WI38 (cell line): ENCODE data around the gene TOGARAM1.

Source experiments
- H3K4me3 ChIP-seq: 2 replicates; pipeline ENCODE4 v1.5.1; 2011; ENCODE audit warnings: low read depth, mild to moderate bottlenecking, control low read depth, low read length
- CTCF ChIP-seq: IDR thresholded peaks from 2 replicates; pipeline ENCODE4 v1.5.1; 2012; ENCODE audit warnings: low read depth, mild to moderate bottlenecking, control low read depth, low read length

Gene TOGARAM1

GRCh38 chr14:44955528-44955927 is 6.5 kb upstream of the TOGARAM1 start:
- no peak overlapping the region for H3K4me3 ChIP-seq
- TF ChIP-seq CTCF: no peak

DNA sequence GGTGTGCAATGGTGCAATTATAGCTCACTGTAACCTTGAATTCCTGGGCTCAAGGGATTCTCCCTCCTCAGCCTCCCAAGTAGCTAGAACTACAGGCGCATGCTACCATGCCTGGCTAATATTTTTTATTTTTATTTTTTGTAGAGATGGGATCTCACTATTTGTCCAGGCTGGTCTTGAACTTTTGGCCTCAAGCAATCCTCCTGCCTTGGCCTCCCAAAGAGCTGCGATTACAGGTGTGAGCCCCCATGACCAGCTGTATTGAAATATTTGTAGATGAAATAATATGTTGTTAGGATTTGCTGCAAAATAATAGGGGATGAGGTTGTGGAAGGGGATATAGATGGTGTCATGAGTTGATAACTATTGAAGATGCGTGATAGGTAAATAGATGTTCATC is 5.1 kb upstream of the TOGARAM1 start:
- no peak overlapping the region for H3K4me3 ChIP-seq
- TF ChIP-seq CTCF: no peak

GRCh38 chr14:44959538-44959937 is 2.5 kb upstream of the TOGARAM1 start:
- H3K4me3 ChIP-seq: peak overlapping the region; percentile 94; the same call in 1 of the 2 replicates
- TF ChIP-seq CTCF: no peak

DNA sequence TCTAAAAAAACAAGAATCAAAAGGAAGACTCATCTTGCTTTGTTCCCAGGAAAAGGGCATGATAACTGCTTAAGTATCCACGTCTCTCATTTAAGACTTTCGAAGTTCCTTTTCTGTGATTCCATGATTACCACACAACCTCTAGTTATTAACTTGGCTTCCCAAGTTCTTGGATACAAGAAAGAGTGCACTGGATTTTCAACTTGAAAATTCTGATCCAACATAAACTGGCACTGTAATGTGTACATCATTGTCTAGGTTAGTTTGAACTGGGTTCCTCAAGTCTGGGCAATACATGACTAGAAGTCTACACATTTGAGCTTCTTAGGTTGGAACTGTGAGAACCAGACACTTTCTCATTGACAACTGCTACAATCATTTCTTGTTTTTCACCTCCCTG is 1.8 kb upstream of the TOGARAM1 start:
- H3K4me3 ChIP-seq: peak overlapping the region; percentile 94
- TF ChIP-seq CTCF: no peak

DNA sequence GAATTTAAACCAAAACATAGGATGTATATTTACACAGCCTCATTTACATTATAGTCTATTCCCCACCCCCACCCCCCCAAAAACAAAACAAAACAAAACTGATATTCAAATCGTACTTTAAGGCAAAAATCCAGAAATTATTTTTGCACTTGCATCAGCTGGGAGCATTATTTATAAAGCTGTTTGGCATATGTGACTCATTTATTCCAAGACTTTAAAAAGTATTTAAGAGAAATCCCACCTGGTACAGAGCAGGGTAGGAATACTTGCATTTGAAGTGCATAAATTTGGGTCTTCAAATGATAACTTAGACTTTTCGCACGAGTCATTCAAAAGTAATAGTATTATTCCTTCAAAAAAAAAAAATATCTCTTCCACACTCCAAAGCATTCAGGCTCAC is 1.3 kb upstream of the TOGARAM1 start:
- peak overlapping the region; percentile 94 for H3K4me3 ChIP-seq
- TF ChIP-seq CTCF: no peak

- no peak for TF ChIP-seq CTCF
- H3K4me3 ChIP-seq: peak overlapping the region; percentile 94
Measured at GRCh38 chr14:44961151-44961553, 838 bp upstream of the TOGARAM1 start.

GRCh38 chr14:44962334-44963043 is 499 bp downstream of the TOGARAM1 start:
- TF ChIP-seq CTCF: no peak
- H3K4me3 ChIP-seq: peak overlapping the region; percentile 94
